Hepatocyte (in vitro differentiated cells): ENCODE data around the gene FREM1. TPM values are rescaled to one million over a fixed set of nuclear protein-coding genes. Genes with fewer than 3 reads are reported as not detected.

Source experiments
- DNase-seq: peaks from one replicate; pipeline ENCODE4 v3.0.0-alpha.2; 2016; ENCODE audit warnings: low spot score
- H2AFZ ChIP-seq: fragments of 200-600 bp; sonication (generic); 2 replicates; pipeline ENCODE4 v1.6.0; 2016; ENCODE audit warnings: antibody characterized with exemption, mild to moderate bottlenecking
- H3K27ac ChIP-seq: fragments of 200-600 bp; sonication (generic); 2 replicates; pipeline ENCODE4 v1.5.1; 2016; ENCODE audit warnings: mild to moderate bottlenecking
- H3K27me3 ChIP-seq: fragments of 200-600 bp; sonication (generic); 2 replicates; pipeline ENCODE4 v1.6.1; 2016
- H3K36me3 ChIP-seq: fragments of 200-600 bp; sonication (generic); replicated peaks from 2 replicates; pipeline ENCODE4 v1.5.1; 2016; ENCODE audit warnings: low read depth; ENCODE audit not compliant: insufficient read depth
- H3K4me1 ChIP-seq: fragments of 200-600 bp; sonication (generic); 2 replicates; pipeline ENCODE4 v1.5.1; 2016; ENCODE audit warnings: mild to moderate bottlenecking, moderate library complexity; ENCODE audit not compliant: insufficient read depth
- H3K4me2 ChIP-seq: fragments of 200-600 bp; sonication (generic); 2 replicates; pipeline ENCODE4 v1.6.0; 2016
- H3K4me3 ChIP-seq: fragments of 200-600 bp; sonication (generic); 2 replicates; pipeline ENCODE4 v1.5.1; 2016; ENCODE audit warnings: mild to moderate bottlenecking
- H3K79me2 ChIP-seq: fragments of 200-600 bp; sonication (generic); 2 replicates; pipeline ENCODE4 v1.6.0; 2017; ENCODE audit warnings: mild to moderate bottlenecking
- H3K9me2 ChIP-seq: fragments of 200-600 bp; sonication (generic); replicated peaks from 2 replicates; pipeline ENCODE4 v1.6.0; 2017; ENCODE audit warnings: mild to moderate bottlenecking; ENCODE audit not compliant: insufficient read depth
- H3K9me3 ChIP-seq: fragments of 200-600 bp; sonication (generic); 2 replicates; pipeline ENCODE4 v1.5.1; 2016; ENCODE audit warnings: low read depth, mild to moderate bottlenecking
- H4K20me1 ChIP-seq: fragments of 200-600 bp; sonication (generic); 2 replicates; pipeline ENCODE4 v1.6.0; 2016; ENCODE audit warnings: mild to moderate bottlenecking; ENCODE audit not compliant: insufficient read depth, poor library complexity, severe bottlenecking
- EZH2 ChIP-seq: fragments of 200-600 bp; sonication (generic); IDR thresholded peaks from 2 replicates; pipeline ENCODE4 v1.6.1; 2016; ENCODE audit warnings: antibody characterized with exemption, mild to moderate bottlenecking, borderline replicate concordance
- EZH2phosphoT487 ChIP-seq: fragments of 200-600 bp; sonication (generic); IDR thresholded peaks from one replicate; pipeline ENCODE4 v1.6.1; 2018; ENCODE audit warnings: antibody characterized with exemption, mild to moderate bottlenecking, low read depth, moderate library complexity; ENCODE audit not compliant: unreplicated experiment, severe bottlenecking
- WGBS: methylation state at CpG from one replicate; pipeline ENCODE4 v1.1.6; 2016; ENCODE audit warnings: low lambda C conversion rate; ENCODE audit errors: missing lambda C conversion rate; 5-methylcytosine and 5-hydroxymethylcytosine counted together
- polyA plus RNA-seq: library from polyadenylated mRNA; unstranded; fragments of >200 nt; fragmentation: Nextera tagmentation; extraction: Ambion mirVana; gene quantifications from 2 replicates; pipeline ENCODE4 v1.2.1, GENCODE V29; 2016
- total RNA-seq: library from RNA; depleted of rRNA; stranded (reverse); fragments of >200 nt; gene quantifications from 2 replicates; pipeline ENCODE4 v1.2.3, GENCODE V29; 2014
- TF ChIP-seq, protein P1 (sequence below): fragments of 200-600 bp; sonication (generic); IDR thresholded peaks from 2 replicates; pipeline ENCODE4 v1.5.1; 2016; ENCODE audit warnings: antibody characterized with exemption, mild to moderate bottlenecking; ENCODE audit not compliant: poor library complexity

FREM1 gene
- total and polyA plus RNA-seq, 2 experiments from 2014 or later, result 9.7 to 36.1 TPM

DNA sequence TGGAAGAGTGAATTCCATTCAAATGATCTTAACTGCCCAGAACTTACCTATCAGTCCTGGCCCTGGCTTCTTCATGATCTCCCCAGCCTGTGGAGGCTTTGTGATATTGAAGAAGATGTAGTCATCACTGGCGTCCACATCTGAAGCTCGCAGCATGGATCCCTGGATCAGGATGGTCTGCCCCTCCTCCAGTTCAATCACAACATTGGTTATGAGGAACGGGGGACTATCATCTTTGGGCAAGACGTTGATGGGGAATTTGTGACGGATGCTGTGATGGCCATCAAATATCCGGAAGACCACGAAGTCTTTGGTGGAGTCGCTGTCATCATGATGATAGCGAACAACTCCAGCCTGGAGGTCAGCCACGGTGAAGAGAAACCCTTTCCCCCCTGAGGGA lies 68.0 kb downstream of the FREM1 start:
- 100% methylated on average over 10 of the region's 10 CpGs for WGBS
- no peak for DNase-seq

DNA sequence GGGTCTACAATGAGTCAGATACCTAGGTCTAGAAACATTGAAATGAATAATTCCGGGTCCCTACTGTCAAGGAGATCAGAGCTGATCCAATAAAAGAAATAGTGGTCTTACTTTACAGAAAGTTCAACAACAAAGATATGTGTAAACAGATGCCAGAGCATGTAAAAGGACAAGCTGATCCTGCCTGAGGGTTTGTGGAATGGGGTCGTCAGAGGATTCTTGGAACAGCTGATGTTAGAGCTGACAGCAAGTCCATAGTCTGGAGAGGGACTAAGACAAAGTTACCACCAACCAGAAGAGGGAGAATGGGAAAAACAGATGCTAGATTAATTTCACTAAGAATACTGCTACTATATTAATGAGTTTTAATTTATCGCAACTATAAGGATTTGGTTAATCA lies 71.5 kb downstream of the FREM1 start:
- 75% methylated on average over 3 of the region's 3 CpGs for WGBS
- Histone ChIP-seq H3K9me3 (no peaks in the 10 kb centered on the region), H3K4me1 (peaks cover 8% of the 10 kb centered on the region), H3K9me2 (peaks cover 4% of the 10 kb centered on the region), H3K4me2 (no peak overlapping the region), H3K27me3 (no peaks in the 10 kb centered on the region), H3K79me2 (no peaks in the 10 kb centered on the region), H3K4me3 (no peak overlapping the region), H2AFZ (no peak overlapping the region), H3K36me3 (no peaks in the 10 kb centered on the region), H3K27ac (no peak overlapping the region), H4K20me1 (no peaks in the 10 kb centered on the region)
- TF ChIP-seq EZH2 (no peak), EZH2phosphoT487 (no peak)
- TF ChIP-seq, protein P1, sequence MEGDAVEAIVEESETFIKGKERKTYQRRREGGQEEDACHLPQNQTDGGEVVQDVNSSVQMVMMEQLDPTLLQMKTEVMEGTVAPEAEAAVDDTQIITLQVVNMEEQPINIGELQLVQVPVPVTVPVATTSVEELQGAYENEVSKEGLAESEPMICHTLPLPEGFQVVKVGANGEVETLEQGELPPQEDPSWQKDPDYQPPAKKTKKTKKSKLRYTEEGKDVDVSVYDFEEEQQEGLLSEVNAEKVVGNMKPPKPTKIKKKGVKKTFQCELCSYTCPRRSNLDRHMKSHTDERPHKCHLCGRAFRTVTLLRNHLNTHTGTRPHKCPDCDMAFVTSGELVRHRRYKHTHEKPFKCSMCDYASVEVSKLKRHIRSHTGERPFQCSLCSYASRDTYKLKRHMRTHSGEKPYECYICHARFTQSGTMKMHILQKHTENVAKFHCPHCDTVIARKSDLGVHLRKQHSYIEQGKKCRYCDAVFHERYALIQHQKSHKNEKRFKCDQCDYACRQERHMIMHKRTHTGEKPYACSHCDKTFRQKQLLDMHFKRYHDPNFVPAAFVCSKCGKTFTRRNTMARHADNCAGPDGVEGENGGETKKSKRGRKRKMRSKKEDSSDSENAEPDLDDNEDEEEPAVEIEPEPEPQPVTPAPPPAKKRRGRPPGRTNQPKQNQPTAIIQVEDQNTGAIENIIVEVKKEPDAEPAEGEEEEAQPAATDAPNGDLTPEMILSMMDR, result no peak
- DNase-seq, result no peak

More for the DNA sequence above, 68.0 kb downstream of the FREM1 start:
- H4K20me1 ChIP-seq, result no peaks in the 10 kb centered on the region
- H2AFZ ChIP-seq, result no peak overlapping the region
- no peaks in the 10 kb centered on the region for H3K36me3 ChIP-seq
- no peaks in the 10 kb centered on the region for H3K79me2 ChIP-seq
- H3K4me2 ChIP-seq, result no peak overlapping the region
- H3K4me3 ChIP-seq, result no peak overlapping the region
- H3K27me3 ChIP-seq, result no peaks in the 10 kb centered on the region
- H3K9me2 ChIP-seq, result peaks cover 4% of the 10 kb centered on the region
- H3K9me3 ChIP-seq, result no peaks in the 10 kb centered on the region
- H3K4me1 ChIP-seq, result no peaks in the 10 kb centered on the region
- no peak overlapping the region for H3K27ac ChIP-seq
- no peak for TF ChIP-seq EZH2phosphoT487
- no peak for TF ChIP-seq EZH2
- TF ChIP-seq, protein P1, result no peak

DNA sequence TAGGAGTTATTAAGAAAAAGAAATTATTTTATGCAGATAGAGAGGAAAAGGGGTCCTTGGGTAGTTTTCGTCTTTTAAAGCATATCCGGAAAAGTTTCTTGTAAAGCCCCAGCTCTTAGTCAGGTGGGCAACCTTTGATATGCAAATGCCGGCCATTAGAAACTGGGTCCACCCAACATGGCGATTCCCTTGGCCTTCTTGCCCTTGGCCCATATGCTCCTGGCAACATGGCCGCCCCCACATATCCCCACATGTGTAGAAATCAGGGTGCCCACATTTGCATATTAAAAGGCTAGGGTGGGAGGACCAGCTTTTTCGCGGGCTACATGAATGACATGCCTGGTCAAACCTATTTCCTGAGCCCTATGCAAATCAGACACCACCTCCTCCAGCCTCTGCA lies 73.3 kb downstream of the FREM1 start:
- TF ChIP-seq, protein P1, result no peak
- TF ChIP-seq EZH2, result no peak
- TF ChIP-seq EZH2phosphoT487, result no peak
- Histone ChIP-seq H3K36me3 (no peaks in the 10 kb centered on the region), H3K9me3 (no peaks in the 10 kb centered on the region), H3K4me3 (no peak overlapping the region), H3K27me3 (no peaks in the 10 kb centered on the region), H2AFZ (no peak overlapping the region), H3K79me2 (no peaks in the 10 kb centered on the region), H4K20me1 (no peaks in the 10 kb centered on the region), H3K4me2 (no peak overlapping the region), H3K9me2 (peaks cover 4% of the 10 kb centered on the region), H3K4me1 (peaks cover 8% of the 10 kb centered on the region), H3K27ac (no peak overlapping the region)
- 94% methylated on average over 7 of the region's 7 CpGs for WGBS
- DNase-seq, result no peak

DNA sequence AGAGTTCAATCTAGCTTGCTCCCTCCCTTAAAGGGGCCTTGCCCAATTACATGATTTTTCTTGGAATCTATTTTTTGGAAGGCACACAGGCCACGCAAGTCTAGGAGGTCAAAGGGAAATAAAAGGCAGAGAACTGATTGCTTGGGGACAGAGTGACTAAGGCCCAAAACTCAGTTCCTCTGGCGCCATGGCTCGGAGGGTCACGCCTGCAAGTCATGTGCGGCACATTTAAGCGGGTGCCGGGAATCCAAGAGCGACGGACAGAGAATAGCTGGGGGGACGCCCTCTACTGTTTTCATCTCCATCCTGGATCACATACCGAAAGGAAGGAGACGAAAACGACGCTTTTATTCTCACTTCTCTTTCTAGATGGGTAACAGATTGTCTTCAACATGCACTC lies 78.6 kb downstream of the FREM1 start:
- H3K4me2 ChIP-seq, result no peak overlapping the region
- H3K79me2 ChIP-seq, result no peaks in the 10 kb centered on the region
- no peaks in the 10 kb centered on the region for H3K27me3 ChIP-seq
- peaks cover 8% of the 10 kb centered on the region for H3K4me1 ChIP-seq
- H3K9me2 ChIP-seq, result no peaks in the 10 kb centered on the region
- no peak overlapping the region for H3K4me3 ChIP-seq
- no peak for DNase-seq
- H3K27ac ChIP-seq, result peak overlapping the region; percentile 56
- H2AFZ ChIP-seq, result no peak overlapping the region
- no peaks in the 10 kb centered on the region for H4K20me1 ChIP-seq
- no peaks in the 10 kb centered on the region for H3K9me3 ChIP-seq
- H3K36me3 ChIP-seq, result no peaks in the 10 kb centered on the region
- 97% methylated on average over 14 of the region's 14 CpGs for whole genome bisulfite sequencing
- TF ChIP-seq EZH2, result no peak
- TF ChIP-seq, protein P1, result no peak
- TF ChIP-seq EZH2phosphoT487, result no peak
